NB4 (cell line): Measurements from ENCODE around the gene SLC39A11.

Experiments used
- DNase-seq: peaks from one replicate; pipeline ENCODE4 v3.0.0; 2010; ENCODE audit warnings: low read depth
- H3K4me3 ChIP-seq: one replicate; pipeline ENCODE4 v1.5.1; 2011; ENCODE audit warnings: mild to moderate bottlenecking, low read depth, low read length, moderate library complexity
- MAX ChIP-seq: IDR thresholded peaks from 2 replicates; pipeline ENCODE4 v1.6.1; 2011; ENCODE audit warnings: low read depth, low read length
- MYC ChIP-seq: IDR thresholded peaks from 2 replicates; pipeline ENCODE4 v1.6.1; 2011; ENCODE audit warnings: low read depth, low read length
- POLR2A ChIP-seq: IDR thresholded peaks from 2 replicates; pipeline ENCODE4 v1.6.1; 2011; ENCODE audit warnings: mild to moderate bottlenecking; ENCODE audit not compliant: insufficient read length; ENCODE audit errors: extremely low read depth
- TF ChIP-seq, protein P1 (sequence below): IDR thresholded peaks from one replicate; pipeline ENCODE4 v1.5.1; 2012; ENCODE audit warnings: low read depth, low read length

SLC39A11 gene

DNA sequence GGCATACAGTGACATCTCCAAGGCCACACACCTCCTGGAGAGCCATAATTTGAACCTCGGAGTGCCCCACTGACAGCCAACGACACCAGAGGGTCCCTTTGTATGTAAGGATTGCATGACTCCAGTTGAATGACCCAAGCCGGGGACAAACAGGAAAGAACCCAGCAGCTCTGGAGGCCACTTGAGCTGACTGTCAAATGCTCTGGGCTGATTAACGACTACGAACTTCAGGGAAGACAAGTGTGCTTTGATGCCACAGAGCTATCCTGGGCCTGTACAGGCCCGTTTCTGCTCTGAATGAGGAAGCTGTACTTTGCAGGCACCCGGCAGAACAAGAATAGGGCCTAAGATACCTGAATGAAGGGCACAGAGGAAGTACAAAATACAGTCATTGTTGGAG is 404.6 kb downstream of the SLC39A11 start:
- no peak for DNase-seq
- TF ChIP-seq POLR2A = no peak
- TF ChIP-seq MYC = no peak
- TF ChIP-seq MAX = no peak
- TF ChIP-seq, protein P1, sequence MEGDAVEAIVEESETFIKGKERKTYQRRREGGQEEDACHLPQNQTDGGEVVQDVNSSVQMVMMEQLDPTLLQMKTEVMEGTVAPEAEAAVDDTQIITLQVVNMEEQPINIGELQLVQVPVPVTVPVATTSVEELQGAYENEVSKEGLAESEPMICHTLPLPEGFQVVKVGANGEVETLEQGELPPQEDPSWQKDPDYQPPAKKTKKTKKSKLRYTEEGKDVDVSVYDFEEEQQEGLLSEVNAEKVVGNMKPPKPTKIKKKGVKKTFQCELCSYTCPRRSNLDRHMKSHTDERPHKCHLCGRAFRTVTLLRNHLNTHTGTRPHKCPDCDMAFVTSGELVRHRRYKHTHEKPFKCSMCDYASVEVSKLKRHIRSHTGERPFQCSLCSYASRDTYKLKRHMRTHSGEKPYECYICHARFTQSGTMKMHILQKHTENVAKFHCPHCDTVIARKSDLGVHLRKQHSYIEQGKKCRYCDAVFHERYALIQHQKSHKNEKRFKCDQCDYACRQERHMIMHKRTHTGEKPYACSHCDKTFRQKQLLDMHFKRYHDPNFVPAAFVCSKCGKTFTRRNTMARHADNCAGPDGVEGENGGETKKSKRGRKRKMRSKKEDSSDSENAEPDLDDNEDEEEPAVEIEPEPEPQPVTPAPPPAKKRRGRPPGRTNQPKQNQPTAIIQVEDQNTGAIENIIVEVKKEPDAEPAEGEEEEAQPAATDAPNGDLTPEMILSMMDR = no peak
- no peak overlapping the region for H3K4me3 ChIP-seq

GRCh38 chr17:72684405-72685020 is 408.0 kb downstream of the SLC39A11 start:
- H3K4me3 ChIP-seq = no peak overlapping the region
- DNase-seq = peak; percentile 48
- no peak for TF ChIP-seq MYC
- TF ChIP-seq MAX = no peak
- TF ChIP-seq, protein P1 = no peak
- no peak for TF ChIP-seq POLR2A

- no peak overlapping the region for H3K4me3 ChIP-seq
- TF ChIP-seq MYC = 0 out of 2 replicates have a peak, but pooled peaks have one; percentile 8
- TF ChIP-seq, protein P1 = no peak
- TF ChIP-seq POLR2A = no peak
- peak; percentile 91 for DNase-seq
Observed at GRCh38 chr17:72683506-72684404, 408.7 kb downstream of the SLC39A11 start.

DNA sequence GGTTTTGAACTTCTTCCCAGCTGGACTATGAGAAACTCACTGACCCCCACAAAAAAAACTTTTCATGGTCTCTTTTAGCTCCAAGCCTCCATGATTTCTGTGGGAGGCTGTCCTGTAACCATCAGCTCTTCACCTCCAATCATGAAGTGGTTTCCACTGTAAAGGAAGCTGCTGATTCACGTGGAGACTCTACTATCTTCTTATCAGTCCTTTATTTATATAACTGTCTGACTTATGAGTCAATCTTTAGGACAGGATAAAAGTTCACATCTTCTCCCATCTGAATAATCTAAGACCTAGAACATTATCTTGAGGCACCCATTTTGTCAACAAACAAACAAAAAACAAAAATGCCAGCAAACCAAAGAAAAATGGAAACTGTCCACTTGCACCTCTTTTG is 409.9 kb downstream of the SLC39A11 start:
- no peak for DNase-seq
- TF ChIP-seq POLR2A = no peak
- TF ChIP-seq MAX = no peak
- TF ChIP-seq, protein P1 = no peak
- no peak for TF ChIP-seq MYC
- no peak overlapping the region for H3K4me3 ChIP-seq

- H3K4me3 ChIP-seq = no peak overlapping the region
- TF ChIP-seq, protein P1 = no peak
- TF ChIP-seq MYC = no peak
- no peak for TF ChIP-seq POLR2A
- no peak for TF ChIP-seq MAX
- DNase-seq = no peak
Observed at GRCh38 chr17:72681844-72682243, 410.6 kb downstream of the SLC39A11 start.
